ENCODE data around the gene HADHB.
"Not testable (repeated sequence)": the region's sequence is repeated elsewhere in the genome, so short reads cannot be mapped to it uniquely, and the experiment has no call there.

HADHB gene

GRCh38 chr2:26245810-26246209, 1.1 kb downstream of the HADHB start:
- no peak for DNase-seq

- DNase-seq, result no peak
Measured at GRCh38 chr2:26246818-26247217, 2.1 kb downstream of the HADHB start.

- no peak for DNase-seq
Measured at GRCh38 chr2:26249625-26250024, 4.9 kb downstream of the HADHB start.

GRCh38 chr2:26251893-26252292, 7.2 kb downstream of the HADHB start:
- peak; percentile 40 for DNase-seq

GRCh38 chr2:26255759-26256384, 11.1 kb downstream of the HADHB start:
- no peak for DNase-seq

- not testable (repeated sequence) for DNase-seq
Measured at GRCh38 chr2:26258836-26259235, 14.1 kb downstream of the HADHB start.

GRCh38 chr2:26268213-26268612, 23.5 kb downstream of the HADHB start:
- no peak for DNase-seq

- DNase-seq, result not testable (repeated sequence)
Measured at GRCh38 chr2:26268670-26269385, 24.1 kb downstream of the HADHB start.

GRCh38 chr2:26269571-26270158, 24.9 kb downstream of the HADHB start:
- no peak for DNase-seq

GRCh38 chr2:26270373-26270772, 25.6 kb downstream of the HADHB start:
- no peak for DNase-seq

GRCh38 chr2:26273501-26273900, 28.8 kb downstream of the HADHB start:
- no peak for DNase-seq

- DNase-seq, result peak; percentile 30
Measured at GRCh38 chr2:26274058-26274613, 29.4 kb downstream of the HADHB start.

GRCh38 chr2:26276484-26277227, 31.9 kb downstream of the HADHB start:
- DNase-seq, result no peak

- DNase-seq, result no peak
Measured at GRCh38 chr2:26279886-26280285, 35.1 kb downstream of the HADHB start.

GRCh38 chr2:26281226-26281625, 36.5 kb downstream of the HADHB start:
- DNase-seq, result no peak

GRCh38 chr2:26283606-26284005, 38.9 kb downstream of the HADHB start:
- no peak for DNase-seq

GRCh38 chr2:26284132-26284531, 39.4 kb downstream of the HADHB start:
- DNase-seq, result no peak

GRCh38 chr2:26285931-26286330, 41.2 kb downstream of the HADHB start:
- no peak for DNase-seq

GRCh38 chr2:26290001-26290400, 45.3 kb downstream of the HADHB start:
- DNase-seq, result no peak

GRCh38 chr2:26292646-26293045, 47.9 kb downstream of the HADHB start:
- DNase-seq, result no peak

GRCh38 chr2:26295511-26295910, 50.8 kb downstream of the HADHB start:
- no peak for DNase-seq

- DNase-seq, result no peak
Measured at GRCh38 chr2:26297061-26297460, 52.3 kb downstream of the HADHB start.

GRCh38 chr2:26298286-26298637, 53.5 kb downstream of the HADHB start:
- DNase-seq, result no peak
